A673 (cell line): Measurements from ENCODE around the gene SSH2. TPM values are rescaled to one million over a fixed set of nuclear protein-coding genes. Genes with fewer than 3 reads are reported as not detected.
"Not testable (repeated sequence)": the region's sequence is repeated elsewhere in the genome, so short reads cannot be mapped to it uniquely, and the experiment has no call there.

Experiments
- BruUV-seq: library from RNA; stranded (reverse); fragments of 400-500 nt; replicated peaks from 2 replicates; lab custom pipeline; 2021; lab: Mats Ljungman, UMichigan
- CTCF ChIA-PET: fragments of 300-600 bp; sonication (Branson Sonifier 250); formaldehyde crosslinking; loops from one replicate; lab custom pipeline; 2022; ENCODE audit warnings: antibody characterized with exemption; lab: Charles Lee
- POLR2A ChIA-PET: fragments of 300-600 bp; sonication (Branson Sonifier 250); formaldehyde crosslinking; loops from one replicate; lab custom pipeline; 2022; ENCODE audit warnings: antibody characterized with exemption; ENCODE audit not compliant: low non-redundant PET; lab: Charles Lee
- DNase-seq: peaks from one replicate; pipeline ENCODE4 v3.0.0-alpha.2; 2015; ENCODE audit warnings: low spot score
- H3K27ac ChIP-seq: fragments of 200-600 bp; sonication (generic); 2 replicates; pipeline ENCODE4 v1.5.1; 2016; ENCODE audit warnings: mixed run types, low read depth, mild to moderate bottlenecking, mixed read lengths, antibody characterized with exemption, low read length; ENCODE audit not compliant: poor library complexity, severe bottlenecking
- H3K27me3 ChIP-seq: fragments of 200-600 bp; sonication (generic); replicated peaks from 2 replicates; pipeline ENCODE4 v1.6.1; 2017; ENCODE audit warnings: mixed run types, low read depth, mild to moderate bottlenecking, mixed read lengths, antibody characterized with exemption, low read length; ENCODE audit not compliant: insufficient read depth, poor library complexity
- H3K36me3 ChIP-seq: fragments of 200-600 bp; sonication (generic); 2 replicates; pipeline ENCODE4 v1.6.1; 2016; ENCODE audit warnings: mixed run types, mild to moderate bottlenecking, mixed read lengths, antibody characterized with exemption, low read length; ENCODE audit not compliant: insufficient read depth, poor library complexity, severe bottlenecking
- H3K4me1 ChIP-seq: fragments of 200-600 bp; sonication (generic); 2 replicates; pipeline ENCODE4 v1.6.1; 2017; ENCODE audit warnings: mixed run types, mild to moderate bottlenecking, mixed read lengths, antibody characterized with exemption, low read length; ENCODE audit not compliant: insufficient read depth, poor library complexity, severe bottlenecking
- H3K4me3 ChIP-seq: fragments of 200-600 bp; sonication (generic); 2 replicates; pipeline ENCODE4 v1.5.1; 2016; ENCODE audit warnings: low read depth, mixed run types, mild to moderate bottlenecking, mixed read lengths, low read length; ENCODE audit not compliant: poor library complexity, severe bottlenecking
- H3K9me3 ChIP-seq: fragments of 200-600 bp; sonication (generic); 2 replicates; pipeline ENCODE4 v1.6.1; 2016; ENCODE audit warnings: mixed run types, low read depth, mild to moderate bottlenecking, mixed read lengths, antibody characterized with exemption, low read length; ENCODE audit not compliant: poor library complexity, severe bottlenecking
- EZH2 ChIP-seq: fragments of 200-600 bp; sonication (generic); IDR thresholded peaks from 2 replicates; pipeline ENCODE4 v1.6.1; 2017; ENCODE audit warnings: borderline replicate concordance, low read depth, mild to moderate bottlenecking, mixed read lengths, antibody characterized with exemption, low read length; ENCODE audit not compliant: poor library complexity, severe bottlenecking
- intact Hi-C: fragments of 100-400 bp; cut with micrococcal nuclease; formaldehyde crosslinking; loops from one replicate; pipeline ENCODE4 v1.10.0; 2022; ENCODE audit not compliant: unreplicated experiment
- total RNA-seq: library from RNA; stranded (reverse); gene quantifications from 2 replicates; pipeline ENCODE4 v1.2.3, GENCODE V29; 2021
- TF ChIP-seq, protein P1 (sequence below): fragments of 300-800, 200-600 bp; sonication (generic); conservative IDR thresholded peaks from 2 replicates; pipeline ENCODE4 v1.5.1; 2017; ENCODE audit warnings: low read depth, mild to moderate bottlenecking, antibody characterized with exemption, low read length, moderate library complexity, mixed read lengths

Gene SSH2
- total RNA-seq, 1 experiment from 2014 or later, result 75.5 TPM

DNA sequence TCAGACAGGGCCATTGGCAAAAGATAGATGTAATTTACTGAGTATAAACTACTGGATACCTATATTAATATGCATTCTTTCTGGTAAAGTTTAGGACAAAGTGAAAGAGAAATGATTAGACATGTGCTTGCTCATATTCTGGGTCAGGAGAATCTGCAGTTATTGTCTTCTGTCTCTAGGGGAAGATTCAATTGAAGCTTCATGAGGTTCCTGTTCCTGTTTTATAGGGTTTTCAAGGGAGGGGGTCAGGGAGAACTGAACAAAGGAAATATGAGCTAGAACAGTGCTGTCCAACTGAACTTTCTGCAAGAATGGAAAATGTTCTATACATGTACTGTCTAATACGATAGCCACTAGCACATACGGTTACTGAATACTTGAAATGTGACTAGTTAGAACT lies 248.0 kb downstream of the SSH2 start:
- H3K4me1 ChIP-seq, result peaks cover 48% of the 10 kb centered on the region
- peak overlapping the region; percentile 95 for H3K27ac ChIP-seq
- TF ChIP-seq, protein P1, sequence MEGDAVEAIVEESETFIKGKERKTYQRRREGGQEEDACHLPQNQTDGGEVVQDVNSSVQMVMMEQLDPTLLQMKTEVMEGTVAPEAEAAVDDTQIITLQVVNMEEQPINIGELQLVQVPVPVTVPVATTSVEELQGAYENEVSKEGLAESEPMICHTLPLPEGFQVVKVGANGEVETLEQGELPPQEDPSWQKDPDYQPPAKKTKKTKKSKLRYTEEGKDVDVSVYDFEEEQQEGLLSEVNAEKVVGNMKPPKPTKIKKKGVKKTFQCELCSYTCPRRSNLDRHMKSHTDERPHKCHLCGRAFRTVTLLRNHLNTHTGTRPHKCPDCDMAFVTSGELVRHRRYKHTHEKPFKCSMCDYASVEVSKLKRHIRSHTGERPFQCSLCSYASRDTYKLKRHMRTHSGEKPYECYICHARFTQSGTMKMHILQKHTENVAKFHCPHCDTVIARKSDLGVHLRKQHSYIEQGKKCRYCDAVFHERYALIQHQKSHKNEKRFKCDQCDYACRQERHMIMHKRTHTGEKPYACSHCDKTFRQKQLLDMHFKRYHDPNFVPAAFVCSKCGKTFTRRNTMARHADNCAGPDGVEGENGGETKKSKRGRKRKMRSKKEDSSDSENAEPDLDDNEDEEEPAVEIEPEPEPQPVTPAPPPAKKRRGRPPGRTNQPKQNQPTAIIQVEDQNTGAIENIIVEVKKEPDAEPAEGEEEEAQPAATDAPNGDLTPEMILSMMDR, result peak; percentile 34
- TF ChIP-seq EZH2, result no peak
- ChIA-PET POLR2A (interaction anchor here (0.5 kb wide), 1 partner anchor 39 kb away, joined by 7 read pairs; no protein-coding TSS in a partner anchor), CTCF (interaction anchor here (0.6 kb wide), 1 partner anchor 348 kb away, joined by 3 read pairs; no protein-coding TSS in a partner anchor)
- H3K4me3 ChIP-seq, result no peak overlapping the region
- H3K27me3 ChIP-seq, result no peaks in the 10 kb centered on the region
- intact Hi-C loops, result loop anchor here (5.0 to 10.0 kb wide), 2 partner anchors 40 to 83 kb away; no protein-coding TSS in a partner anchor
- no peaks in the 10 kb centered on the region for H3K9me3 ChIP-seq
- peaks cover 16% of the 10 kb centered on the region for H3K36me3 ChIP-seq
- peak; percentile 86 for DNase-seq
- BruUV-seq, result no TSS peak

DNA sequence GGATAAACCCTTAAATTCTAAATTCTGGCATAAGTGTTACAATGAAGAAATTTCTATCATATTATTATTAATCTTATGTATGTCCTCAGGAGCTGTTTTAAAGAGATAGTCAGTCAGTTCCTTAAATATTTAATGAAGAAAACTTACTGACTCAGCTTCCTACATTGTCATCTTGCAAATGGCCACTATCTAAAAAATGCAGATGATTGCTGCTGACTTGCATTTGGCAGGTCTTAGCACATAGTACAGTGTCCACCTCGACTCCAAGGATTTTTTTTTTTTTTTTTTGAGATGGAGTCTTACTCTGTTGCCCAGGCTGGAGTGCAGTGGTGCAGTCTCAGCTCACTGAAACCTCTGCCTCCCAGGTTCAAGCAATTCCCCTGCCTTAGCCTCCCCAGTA lies 252.2 kb downstream of the SSH2 start:
- ChIA-PET CTCF (no interaction called here), POLR2A (interaction anchor here (0.7 kb wide), 1 partner anchor 45 kb away, joined by 3 read pairs; no protein-coding TSS in a partner anchor)
- Histone ChIP-seq H3K36me3 (peaks cover 31% of the 10 kb centered on the region), H3K27me3 (no peaks in the 10 kb centered on the region), H3K27ac (peak overlapping the region; percentile 49), H3K9me3 (no peaks in the 10 kb centered on the region), H3K4me1 (peaks cover 30% of the 10 kb centered on the region), H3K4me3 (no peak overlapping the region)
- BruUV-seq, result no TSS peak
- intact Hi-C loops, result no loop called here
- TF ChIP-seq EZH2, result no peak
- TF ChIP-seq, protein P1, result no peak
- DNase-seq, result no peak

DNA sequence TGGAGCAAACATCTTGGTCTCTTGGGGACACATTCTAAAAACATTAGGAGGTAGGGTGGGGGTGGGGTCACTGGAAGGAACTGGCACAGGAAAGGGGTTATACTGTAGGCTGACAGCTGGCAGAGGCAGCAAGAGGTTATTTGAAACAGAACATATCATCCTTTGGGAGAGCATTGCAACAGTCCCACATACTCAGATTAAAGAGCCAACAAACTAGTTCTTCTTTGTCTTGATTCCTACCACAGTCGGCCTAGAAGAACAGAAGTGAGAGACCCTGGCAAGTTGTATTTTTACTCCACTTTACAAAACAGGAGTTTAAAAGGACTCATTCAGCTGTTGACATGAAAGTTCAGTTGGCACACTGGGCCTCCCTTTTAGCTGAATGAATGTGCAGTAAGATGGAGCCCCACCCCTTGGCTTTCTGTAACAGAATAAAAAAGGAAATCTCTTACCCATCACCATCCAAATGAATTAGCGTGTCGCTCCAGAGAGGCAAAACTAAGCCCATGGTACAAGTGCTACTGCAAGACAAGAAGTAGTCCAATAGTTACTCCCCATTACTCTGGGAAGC lies 252.7 kb downstream of the SSH2 start:
- no peak for DNase-seq
- Histone ChIP-seq H3K9me3 (no peaks in the 10 kb centered on the region), H3K27me3 (no peaks in the 10 kb centered on the region), H3K27ac (peak overlapping the region; percentile 49), H3K36me3 (peaks cover 33% of the 10 kb centered on the region), H3K4me1 (peaks cover 25% of the 10 kb centered on the region), H3K4me3 (no peak overlapping the region)
- BruUV-seq, result no TSS peak
- intact Hi-C loops, result no loop called here
- CTCF ChIA-PET, result no interaction called here
- no peak for TF ChIP-seq EZH2
- TF ChIP-seq, protein P1, result no peak
- POLR2A ChIA-PET, result interaction anchor here (0.7 kb wide), 1 partner anchor 46 kb away, joined by 3 read pairs; no protein-coding TSS in a partner anchor

DNA sequence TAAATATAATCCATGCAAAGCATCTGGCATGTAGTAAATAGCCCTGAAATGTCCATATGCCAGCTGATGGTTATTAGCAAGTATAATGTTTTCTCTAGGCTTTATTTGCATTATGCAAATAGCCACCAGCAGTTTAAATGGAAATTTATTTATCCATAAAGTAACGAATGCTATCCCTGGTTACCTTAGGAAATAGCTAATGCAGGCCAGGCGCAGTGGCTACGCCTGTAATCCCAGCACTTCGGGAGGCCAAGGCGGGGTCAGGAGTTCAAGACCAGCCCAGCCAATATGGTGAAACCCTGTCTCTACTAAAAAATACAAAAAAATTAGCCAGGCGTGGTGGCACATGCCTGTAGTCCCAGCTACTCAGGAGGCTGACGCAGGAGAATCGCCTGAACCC lies 254.1 kb downstream of the SSH2 start:
- intact Hi-C loops, POLR2A ChIA-PET, H3K9me3 ChIP-seq, BruUV-seq, DNase-seq, H3K27ac ChIP-seq, H3K27me3 ChIP-seq, CTCF ChIA-PET, H3K4me3 ChIP-seq: not testable (repeated sequence)
- Histone ChIP-seq H3K4me1 (peaks cover 13% of the 10 kb centered on the region), H3K36me3 (peaks cover 46% of the 10 kb centered on the region)
